K562 (cell line): ENCODE measurements around the gene RUNX1. TPM values are rescaled to one million over a fixed set of nuclear protein-coding genes. Genes with fewer than 3 reads are reported as not detected.

Source experiments
- ETV6 ChIP-seq, 3 experiments: fragments of 150-350 bp in 1 of 3; sonication (generic) in 1 of 3; formaldehyde crosslinking in 1 of 3; IDR thresholded peaks; 2 replicates each; pipeline versions ENCODE4 v1.6.1 to v1.8.0; 2014 to 2022; ENCODE audit warnings: borderline replicate concordance in 2 of 3, low read depth in 2 of 3, antibody characterized with exemption in 1 of 3, low read length in 1 of 3, mild to moderate bottlenecking in 1 of 3, missing genetic modification reagents in 1 of 3
- FOXP1 ChIP-seq: sonication (generic); formaldehyde crosslinking; IDR thresholded peaks from 2 replicates; pipeline ENCODE4 v1.8.0; 2022; ENCODE audit warnings: mild to moderate bottlenecking, missing genetic modification reagents
- GMEB1 ChIP-seq: fragments of 250-450 bp; sonication (Bioruptor Pico); IDR thresholded peaks from 2 replicates; pipeline ENCODE4 v1.4.0; 2020; ENCODE audit warnings: mild to moderate bottlenecking
- HNRNPLL ChIP-seq: fragments of 200-400 bp; formaldehyde crosslinking; IDR thresholded peaks from 2 replicates; pipeline ENCODE4 v1.6.1; 2017; ENCODE audit warnings: low read length, low read depth, mild to moderate bottlenecking; ENCODE audit not compliant: poor library complexity, severe bottlenecking
- MBD2 ChIP-seq: sonication (generic); IDR thresholded peaks from 2 replicates; pipeline ENCODE4 v1.6.1; 2016; ENCODE audit warnings: low read depth, borderline replicate concordance
- MCM7 ChIP-seq, 2 experiments: fragments of 450-650 bp; IDR thresholded peaks; 2 replicates each; pipeline ENCODE4 v1.6.1; 2016 to 2018
- MED1 ChIP-seq: sonication (generic); formaldehyde crosslinking; IDR thresholded peaks from 2 replicates; pipeline ENCODE4 v1.8.1; 2023; ENCODE audit warnings: missing genetic modification reagents, borderline replicate concordance
- MLLT1 ChIP-seq, 2 experiments: fragments of 450-650 bp; IDR thresholded peaks; 2 replicates each; pipeline ENCODE4 v1.6.1; 2016
- TFAP4 ChIP-seq: sonication (generic); formaldehyde crosslinking; IDR thresholded peaks from 2 replicates; pipeline ENCODE4 v1.8.0; 2022; ENCODE audit warnings: missing genetic modification reagents, mild to moderate bottlenecking, moderate library complexity, borderline replicate concordance
- ZBTB1 ChIP-seq: sonication (generic); formaldehyde crosslinking; IDR thresholded peaks from 2 replicates; pipeline ENCODE4 v1.8.1; 2023; ENCODE audit warnings: missing genetic modification reagents, low read depth, mild to moderate bottlenecking, borderline replicate concordance
- ZBTB11 ChIP-seq, 3 experiments: fragments of 200-800 bp in 1 of 3; fragments of 250-450 bp in 1 of 3; fragments of 450-650 bp in 1 of 3; sonication (Bioruptor Pico) in 1 of 3; sonication (Bioruptor generic) in 1 of 3; formaldehyde crosslinking in 1 of 3; IDR thresholded peaks; 2 replicates each; pipeline versions ENCODE4 v1.6.1 to v1.8.0; 2016 to 2022; ENCODE audit warnings: mild to moderate bottlenecking in 2 of 3, missing genetic modification characterization in 2 of 3, missing compliant biosample characterization in 1 of 3, moderate library complexity in 1 of 3
- ZNF592 ChIP-seq: fragments of 450-650 bp; IDR thresholded peaks from 2 replicates; pipeline ENCODE4 v1.6.1; 2017; ENCODE audit warnings: antibody characterized with exemption, mild to moderate bottlenecking
- polyA plus RNA-seq, 8 experiments: library from polyadenylated mRNA; depleted of rRNA in 4 of 8; stranded (reverse) in 5 of 8; unstranded in 3 of 8; fragments of >200 nt; fragmentation: Nextera tagmentation in 2 of 8; fragmentation: Illumina TruSeq in 1 of 8; extraction: Ambion mirVana in 2 of 8; extraction: Trizol in 1 of 8; gene quantifications; 2 replicates each; pipeline versions ENCODE4 v1.2.1 to v1.2.3, GENCODE V29; 2011 to 2014; ENCODE audit warnings: inconsistent platforms in 1 of 8, missing spikeins in 1 of 8
- total RNA-seq, 7 experiments: library from RNA; depleted of rRNA in 6 of 7; stranded (reverse); fragments of >200 nt in 6 of 7; fragmentation: Illumina TruSeq in 2 of 7; extraction: Trizol in 2 of 7; gene quantifications; 2 replicates each; pipeline versions ENCODE4 v1.2.1 to v1.2.3, GENCODE V29; 2011 to 2021; ENCODE audit warnings: low replicate concordance in 1 of 7

The RUNX1 gene
- total and polyA plus RNA-seq, 9 of the 15 experiments (the other 6 are each of a cell fraction or from before 2014, with no cell fraction given): 2.2 to 68.6 (median 17.8) TPM

- peak; percentile 44 for TF ChIP-seq HNRNPLL
- TF ChIP-seq ETV6 (IDR thresholded peaks at IDR 0.05; ENCODE audit: borderline replicate concordance in 1 of 2, low read depth in 2 of 2, low read length in 1 of 2): no peak
- no peak for TF ChIP-seq ETV6 (CRISPR knock-in tag; IDR thresholded peaks at IDR 0.05; ENCODE audit: borderline replicate concordance)
- 0 out of 2 replicates have a peak, but pooled peaks have one; percentile 49 for TF ChIP-seq TFAP4
- TF ChIP-seq ZBTB11 (CRISPR knock-in tag; IDR thresholded peaks at IDR 0.05): 0 out of 6 replicates have a peak, but pooled peaks of 1 of the 3 experiments have one; percentile 12
- TF ChIP-seq GMEB1: peak; percentile 56
- TF ChIP-seq MBD2: peak; percentile 30; the same call in 1 of the 2 replicates
- TF ChIP-seq MCM7 (IDR thresholded peaks at IDR 0.05): no peak
- peak; percentile 97 for TF ChIP-seq ZNF592
- TF ChIP-seq ZBTB1 (CRISPR knock-in tag): peak; percentile 88
- TF ChIP-seq MLLT1 (IDR thresholded peaks at IDR 0.05): peak; percentile 30 to 71; a peak in 3 of 4 replicates
- no peak for TF ChIP-seq MED1
- TF ChIP-seq FOXP1 (CRISPR knock-in tag): peak; percentile 87; the same call in 1 of the 2 replicates
Observed at GRCh38 chr21:34889676-34890469, 159.2 kb downstream of the RUNX1 start (continued).
